NCI-H187 (cell line): Measurements from ENCODE around the gene POMT2.
"Not testable (repeated sequence)": the region's sequence is repeated elsewhere in the genome, so short reads cannot be mapped to it uniquely, and the experiment has no call there.

ENCODE experiments used
- DNase-seq, 2 experiments: peaks; one replicate each; lab custom pipeline; 2025; lab: John Stamatoyannopoulos, UW

The POMT2 gene

GRCh38 chr14:77301103-77301502 lies 19.6 kb downstream of the POMT2 start:
- DNase-seq, result peak in 1 of 2 experiments; percentile 12

GRCh38 chr14:77299771-77300170 lies 20.9 kb downstream of the POMT2 start:
- DNase-seq, result no peak

GRCh38 chr14:77296906-77297305 lies 23.8 kb downstream of the POMT2 start:
- DNase-seq, result no peak

DNA sequence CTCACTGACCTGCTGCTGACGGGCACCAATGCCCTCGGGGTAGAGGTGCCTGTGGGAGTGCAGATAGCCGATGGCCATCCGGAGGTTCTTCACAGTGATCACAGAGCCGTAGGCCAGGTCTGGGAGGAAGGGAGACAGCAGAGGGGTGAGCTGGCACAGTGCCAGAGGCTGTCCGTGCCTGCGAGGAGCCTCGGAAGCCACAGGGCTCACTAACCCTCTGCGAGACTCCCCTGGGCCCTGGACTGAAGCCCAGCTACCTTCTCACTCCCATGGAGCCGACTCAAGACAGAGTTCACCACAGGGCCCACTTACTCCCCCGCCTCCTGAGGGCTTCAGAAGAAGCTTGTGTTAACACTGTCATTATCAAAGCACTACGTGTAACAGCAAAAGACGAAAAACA lies 24.5 kb downstream of the POMT2 start:
- no peak for DNase-seq

GRCh38 chr14:77290705-77291104 lies 30.0 kb downstream of the POMT2 start:
- DNase-seq, result no peak

GRCh38 chr14:77286576-77286975 lies 34.1 kb downstream of the POMT2 start:
- DNase-seq, result no peak

- no peak for DNase-seq
Observed at GRCh38 chr14:77284466-77284865, 36.2 kb downstream of the POMT2 start.

DNA sequence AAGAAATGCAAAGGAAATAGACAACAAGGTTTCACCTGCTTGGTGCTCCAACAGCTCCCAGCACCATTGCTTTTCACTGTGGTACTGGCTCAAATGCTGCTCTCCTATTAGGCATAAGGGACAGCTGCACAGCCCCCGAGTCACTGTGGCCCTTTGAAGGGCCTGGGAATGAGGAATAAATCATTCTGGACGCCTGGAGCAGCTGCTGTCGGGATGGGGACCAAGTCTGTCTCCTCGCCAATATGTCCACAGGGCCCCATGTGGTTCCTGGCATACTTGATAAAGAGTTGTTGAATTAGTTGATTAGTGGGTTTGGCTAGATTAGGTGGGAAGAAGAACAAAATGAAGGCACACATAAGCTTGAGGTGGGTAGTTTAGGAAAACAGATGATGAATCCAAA lies 36.6 kb downstream of the POMT2 start:
- DNase-seq, result no peak

GRCh38 chr14:77281852-77282410 lies 38.8 kb downstream of the POMT2 start:
- DNase-seq, result no peak

- not testable (repeated sequence) for DNase-seq
Observed at GRCh38 chr14:77280921-77281320, 39.8 kb downstream of the POMT2 start.

DNA sequence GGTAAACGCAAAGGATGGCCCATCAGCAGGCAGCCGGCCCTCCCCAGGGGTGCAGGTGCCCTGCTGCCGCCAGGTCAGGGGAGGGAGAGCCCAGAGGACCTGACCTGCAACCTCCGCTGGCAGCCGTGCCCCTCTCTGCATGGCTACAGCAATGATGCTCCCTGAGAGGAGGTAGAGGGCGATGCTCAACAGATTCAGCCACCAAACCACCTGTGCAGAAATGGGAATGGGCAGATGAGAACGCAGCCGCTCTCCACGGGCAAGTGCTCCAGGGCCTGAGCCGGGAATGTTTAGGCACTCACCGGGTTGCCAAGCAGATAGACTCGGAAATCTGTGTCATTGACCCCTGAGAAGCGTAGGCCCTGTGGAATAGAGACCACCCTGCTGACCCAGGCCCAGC lies 41.0 kb downstream of the POMT2 start:
- no peak for DNase-seq

- no peak for DNase-seq
Observed at GRCh38 chr14:77278461-77279230, 42.0 kb downstream of the POMT2 start.

- DNase-seq, result no peak
Observed at GRCh38 chr14:77276959-77277358, 43.7 kb downstream of the POMT2 start.

GRCh38 chr14:77276295-77276935 lies 44.3 kb downstream of the POMT2 start:
- no peak for DNase-seq

GRCh38 chr14:77275601-77276017 lies 45.1 kb downstream of the POMT2 start:
- DNase-seq, result no peak

DNA sequence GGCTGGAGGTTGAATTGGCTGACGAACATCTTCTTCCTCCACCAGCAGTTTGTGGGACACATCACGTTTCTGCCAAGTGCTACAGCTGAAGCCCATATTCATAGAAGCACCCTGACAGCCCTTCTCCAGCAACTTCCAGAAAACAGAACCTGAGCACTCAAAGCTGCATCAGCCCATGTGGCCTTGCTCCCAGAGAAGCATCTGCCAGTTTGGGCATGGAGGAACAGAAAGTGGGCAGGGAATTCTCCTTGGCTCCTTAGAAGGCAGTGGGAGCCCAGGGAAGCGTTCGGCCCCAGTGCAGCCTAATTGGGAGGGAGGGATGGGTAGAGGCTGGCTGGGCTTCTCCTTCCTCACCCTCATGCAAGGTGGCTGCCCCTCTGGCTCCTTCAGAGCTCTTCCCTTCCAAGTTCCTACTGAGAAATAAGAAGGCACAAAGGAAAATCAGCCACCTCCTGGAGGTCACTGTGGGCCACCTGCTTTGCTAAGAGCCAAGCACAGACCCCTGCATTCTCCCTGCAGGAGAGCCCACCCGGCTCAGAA lies 45.6 kb downstream of the POMT2 start:
- no peak for DNase-seq

- no peak for DNase-seq
Observed at GRCh38 chr14:77273796-77274195, 46.9 kb downstream of the POMT2 start.

- no peak for DNase-seq
Observed at GRCh38 chr14:77272261-77272660, 48.4 kb downstream of the POMT2 start.

DNA sequence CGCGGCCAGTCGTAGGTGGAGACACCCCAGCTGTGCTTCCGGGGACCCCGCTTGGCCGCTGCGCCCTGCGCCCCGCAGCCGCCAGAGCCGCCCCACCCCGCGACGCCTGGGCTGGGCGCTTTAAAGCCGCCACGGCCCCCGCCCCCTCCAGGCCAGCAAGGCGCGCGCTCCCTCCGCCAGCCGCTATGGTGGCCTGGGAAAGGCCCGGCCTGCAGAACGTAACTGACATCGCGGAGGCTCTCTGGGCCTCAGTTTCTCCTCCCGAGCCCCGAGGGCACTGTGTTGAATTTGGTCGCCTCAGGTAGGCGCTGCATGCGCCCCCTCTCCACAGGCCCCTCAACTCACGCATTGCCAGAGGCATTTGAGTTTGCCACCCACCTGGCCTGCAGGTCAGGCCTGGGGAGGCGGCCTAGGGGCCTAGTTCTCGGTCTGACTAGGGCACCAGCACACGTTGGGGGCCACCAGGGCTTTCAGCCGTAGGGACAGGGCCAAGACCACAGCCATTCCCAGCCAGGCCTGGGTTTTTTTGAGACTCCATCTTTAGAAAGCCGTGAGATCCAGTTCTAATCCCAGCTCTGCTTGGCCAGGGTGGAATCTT lies 49.5 kb downstream of the POMT2 start, which contains the start of gene NGB:
NGB (minus strand) TSS at position 94 of the 598 bp plus-strand sequence. CDS start 269 bp downstream, outside the sequence.
- no peak for DNase-seq

- DNase-seq, result no peak
Observed at GRCh38 chr14:77270361-77271112, 50.1 kb downstream of the POMT2 start.

GRCh38 chr14:77268989-77269600 lies 51.6 kb downstream of the POMT2 start:
- peak in 1 of 2 experiments; percentile 5 for DNase-seq
